OCI-LY1 (cell line): ENCODE data around the gene PRKCE.

ENCODE experiments used
- H2AFZ ChIP-seq: fragments of 200-600 bp; sonication (generic), shearing (Covaris generic); 2 replicates; pipeline ENCODE4 v1.6.0; 2014; ENCODE audit warnings: antibody characterized with exemption, mild to moderate bottlenecking, low read length
- H3F3A ChIP-seq: fragments of 200-600 bp; sonication (generic), shearing (Covaris generic); 2 replicates; pipeline ENCODE4 v1.6.0; 2014; ENCODE audit warnings: mild to moderate bottlenecking, antibody characterized with exemption, low read length, moderate library complexity; ENCODE audit not compliant: insufficient read depth
- H3K27ac ChIP-seq: fragments of 200-600 bp; sonication (generic); 2 replicates; pipeline ENCODE4 v1.5.1; 2014; ENCODE audit warnings: low read length, mixed run types, mild to moderate bottlenecking, low read depth; ENCODE audit not compliant: poor library complexity, severe bottlenecking
- H3K27me3 ChIP-seq: fragments of 200-600 bp; sonication (generic); 2 replicates; pipeline ENCODE4 v1.6.0; 2014; ENCODE audit warnings: antibody characterized with exemption, mild to moderate bottlenecking, low read length, moderate library complexity; ENCODE audit not compliant: insufficient read depth
- H3K36me3 ChIP-seq: fragments of 200-600 bp; sonication (generic); 2 replicates; pipeline ENCODE4 v1.6.1; 2014; ENCODE audit warnings: mild to moderate bottlenecking, antibody characterized with exemption, low read length, moderate library complexity, mixed read lengths; ENCODE audit not compliant: insufficient read depth
- H3K4me1 ChIP-seq: fragments of 200-600 bp; sonication (generic); 2 replicates; pipeline ENCODE4 v1.5.1; 2014; ENCODE audit warnings: mild to moderate bottlenecking, low read length, moderate library complexity; ENCODE audit not compliant: insufficient read depth, severe bottlenecking
- H3K4me2 ChIP-seq: fragments of 200-600 bp; sonication (generic), shearing (Covaris generic); 2 replicates; pipeline ENCODE4 v1.6.1; 2014; ENCODE audit warnings: low read length
- H3K4me3 ChIP-seq: fragments of 200-600 bp; sonication (generic); 2 replicates; pipeline ENCODE4 v1.5.1; 2014; ENCODE audit warnings: low read length, low read depth, mild to moderate bottlenecking, mixed read lengths; ENCODE audit not compliant: poor library complexity, severe bottlenecking
- H3K79me2 ChIP-seq: fragments of 200-600 bp; shearing (Covaris generic); 2 replicates; pipeline ENCODE4 v1.6.1; 2016; ENCODE audit warnings: mixed run types, low read length, mixed read lengths; ENCODE audit not compliant: insufficient read depth
- H3K9ac ChIP-seq: fragments of 200-600 bp; sonication (generic), shearing (Covaris generic); 2 replicates; pipeline ENCODE4 v1.6.1; 2014; ENCODE audit warnings: mild to moderate bottlenecking, low read length, mixed read lengths
- H3K9me2 ChIP-seq: fragments of 200-600 bp; sonication (generic), shearing (Covaris generic); 2 replicates; pipeline ENCODE4 v1.6.1; 2014; ENCODE audit warnings: low read depth, mild to moderate bottlenecking, low read length, mixed read lengths
- H3K9me3 ChIP-seq: fragments of 200-600 bp; shearing (Covaris generic); 2 replicates; pipeline ENCODE4 v1.6.1; 2014; ENCODE audit warnings: low read length, mixed read lengths
- H4K20me1 ChIP-seq: fragments of 200-600 bp; sonication (generic), shearing (Covaris generic); 2 replicates; pipeline ENCODE4 v1.6.0; 2016; ENCODE audit warnings: mild to moderate bottlenecking, low read length; ENCODE audit not compliant: insufficient read depth
- EZH2 ChIP-seq: fragments of 200-600 bp; sonication (generic), shearing (Covaris generic); IDR thresholded peaks from 2 replicates; pipeline ENCODE4 v1.8.0; 2017; ENCODE audit warnings: borderline replicate concordance, mixed run types, mild to moderate bottlenecking, antibody characterized with exemption, low read length, moderate library complexity, mixed read lengths
- TF ChIP-seq, protein P1 (sequence below): fragments of 200-600 bp; sonication (generic), shearing (Covaris generic); IDR thresholded peaks from 2 replicates; pipeline ENCODE4 v1.5.1; 2017; ENCODE audit warnings: mild to moderate bottlenecking, antibody characterized with exemption, low read length, moderate library complexity, mixed read lengths

The PRKCE gene

DNA sequence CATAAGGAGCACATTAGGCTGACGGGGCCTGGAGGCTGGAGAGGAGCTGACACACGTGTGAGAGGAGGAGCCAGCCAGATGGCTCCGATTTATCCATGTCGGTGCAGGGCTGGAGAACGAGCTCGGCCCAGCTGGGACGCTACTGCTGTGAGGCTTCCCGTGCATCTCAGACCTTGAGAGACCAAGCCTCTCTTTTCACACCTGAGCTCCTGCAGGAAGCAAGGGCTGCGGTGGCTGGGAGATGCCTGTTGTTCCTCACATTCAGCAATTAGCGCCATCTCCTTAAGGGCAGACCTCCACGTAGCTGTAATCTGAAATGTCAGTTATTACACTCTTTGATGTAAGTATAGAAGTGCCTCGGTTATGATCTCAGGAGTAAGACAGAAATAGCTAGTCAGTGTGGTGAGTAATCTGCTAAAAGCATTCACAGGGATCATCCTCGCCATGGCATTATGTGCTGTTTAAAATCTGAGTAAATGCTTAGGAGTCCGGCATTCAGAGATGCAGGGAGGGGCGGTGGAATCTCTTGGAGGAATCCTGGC lies 107.9 kb downstream of the PRKCE start:
- no peak overlapping the region for H3K4me3 ChIP-seq

DNA sequence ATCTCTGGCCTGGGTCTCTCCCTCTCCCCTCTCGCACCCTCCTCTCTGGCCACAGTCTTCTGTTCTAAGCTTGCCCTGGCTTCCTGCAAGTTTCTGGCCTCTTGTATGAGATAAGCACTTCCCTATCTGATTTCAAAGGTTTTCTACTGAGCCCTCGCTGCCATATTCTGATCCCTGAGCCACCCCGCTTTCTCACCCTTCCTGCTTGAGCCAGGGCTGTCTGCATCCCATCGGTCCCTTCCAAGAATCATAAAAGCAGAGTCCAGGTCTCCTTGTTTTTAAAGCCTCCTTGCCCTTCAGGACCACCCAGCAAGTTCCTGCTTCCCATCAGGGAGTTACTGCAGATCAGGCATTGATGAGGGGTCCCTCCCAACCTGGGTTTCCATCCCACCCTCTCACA lies 110.2 kb downstream of the PRKCE start:
- no peaks in the 10 kb centered on the region for H3K27me3 ChIP-seq
- no peak overlapping the region for H3K9ac ChIP-seq
- no peaks in the 10 kb centered on the region for H3K9me2 ChIP-seq
- H3K4me2 ChIP-seq = no peak overlapping the region
- no peaks in the 10 kb centered on the region for H3F3A ChIP-seq
- no peak overlapping the region for H2AFZ ChIP-seq
- 0 out of 2 replicates have a peak, but pooled peaks cover 3% of the 10 kb centered on the region for H3K79me2 ChIP-seq
- TF ChIP-seq, protein P1, sequence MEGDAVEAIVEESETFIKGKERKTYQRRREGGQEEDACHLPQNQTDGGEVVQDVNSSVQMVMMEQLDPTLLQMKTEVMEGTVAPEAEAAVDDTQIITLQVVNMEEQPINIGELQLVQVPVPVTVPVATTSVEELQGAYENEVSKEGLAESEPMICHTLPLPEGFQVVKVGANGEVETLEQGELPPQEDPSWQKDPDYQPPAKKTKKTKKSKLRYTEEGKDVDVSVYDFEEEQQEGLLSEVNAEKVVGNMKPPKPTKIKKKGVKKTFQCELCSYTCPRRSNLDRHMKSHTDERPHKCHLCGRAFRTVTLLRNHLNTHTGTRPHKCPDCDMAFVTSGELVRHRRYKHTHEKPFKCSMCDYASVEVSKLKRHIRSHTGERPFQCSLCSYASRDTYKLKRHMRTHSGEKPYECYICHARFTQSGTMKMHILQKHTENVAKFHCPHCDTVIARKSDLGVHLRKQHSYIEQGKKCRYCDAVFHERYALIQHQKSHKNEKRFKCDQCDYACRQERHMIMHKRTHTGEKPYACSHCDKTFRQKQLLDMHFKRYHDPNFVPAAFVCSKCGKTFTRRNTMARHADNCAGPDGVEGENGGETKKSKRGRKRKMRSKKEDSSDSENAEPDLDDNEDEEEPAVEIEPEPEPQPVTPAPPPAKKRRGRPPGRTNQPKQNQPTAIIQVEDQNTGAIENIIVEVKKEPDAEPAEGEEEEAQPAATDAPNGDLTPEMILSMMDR = no peak
- no peak for TF ChIP-seq EZH2
- no peak overlapping the region for H3K4me3 ChIP-seq
- H3K4me1 ChIP-seq = peaks cover 10% of the 10 kb centered on the region
- no peaks in the 10 kb centered on the region for H4K20me1 ChIP-seq
- H3K27ac ChIP-seq = no peak overlapping the region
- no peaks in the 10 kb centered on the region for H3K36me3 ChIP-seq
- no peaks in the 10 kb centered on the region for H3K9me3 ChIP-seq

More for the DNA sequence above, 107.9 kb downstream of the PRKCE start:
- Histone ChIP-seq H3K9me3 (no peaks in the 10 kb centered on the region), H3F3A (no peaks in the 10 kb centered on the region), H3K4me2 (no peak overlapping the region), H3K36me3 (no peaks in the 10 kb centered on the region; the same call in 1 of the 2 replicates), H3K9ac (no peak overlapping the region), H3K4me1 (no peaks in the 10 kb centered on the region), H2AFZ (no peak overlapping the region), H3K27ac (no peak overlapping the region), H3K27me3 (no peaks in the 10 kb centered on the region), H3K9me2 (no peaks in the 10 kb centered on the region), H3K79me2 (peaks cover 9% of the 10 kb centered on the region; the same call in 1 of the 2 replicates), H4K20me1 (no peaks in the 10 kb centered on the region)
- TF ChIP-seq, protein P1 = no peak
- no peak for TF ChIP-seq EZH2

DNA sequence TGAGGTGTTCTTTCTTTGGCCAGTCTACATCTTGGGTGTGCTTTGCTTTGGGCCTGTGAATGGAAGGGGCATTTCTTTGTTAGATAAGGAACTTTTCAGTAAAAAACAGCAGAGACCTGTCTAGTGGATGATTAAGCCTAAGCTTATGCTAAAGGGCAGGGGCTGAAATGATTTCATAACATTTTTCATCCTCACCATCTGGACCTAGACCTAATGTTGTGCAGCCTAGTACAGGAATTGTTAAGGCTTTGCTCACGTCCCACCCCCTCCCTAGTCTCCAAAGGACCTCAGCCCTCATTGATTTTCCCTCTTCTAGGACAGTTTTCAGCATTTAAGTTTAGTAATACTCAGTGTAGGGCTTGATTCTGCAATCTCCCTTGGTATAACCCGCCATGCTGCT lies 111.8 kb downstream of the PRKCE start:
- no peaks in the 10 kb centered on the region for H3K36me3 ChIP-seq
- no peaks in the 10 kb centered on the region for H3F3A ChIP-seq
- no peak overlapping the region for H2AFZ ChIP-seq
- H3K27ac ChIP-seq = no peak overlapping the region
- no peak overlapping the region for H3K9ac ChIP-seq
- TF ChIP-seq, protein P1 = no peak
- no peak for TF ChIP-seq EZH2
- no peaks in the 10 kb centered on the region for H4K20me1 ChIP-seq
- peaks cover 10% of the 10 kb centered on the region for H3K4me1 ChIP-seq
- no peak overlapping the region for H3K4me2 ChIP-seq
- H3K9me3 ChIP-seq = no peaks in the 10 kb centered on the region
- no peaks in the 10 kb centered on the region for H3K79me2 ChIP-seq
- no peak overlapping the region for H3K4me3 ChIP-seq
- no peaks in the 10 kb centered on the region for H3K9me2 ChIP-seq
- H3K27me3 ChIP-seq = no peaks in the 10 kb centered on the region
